Activated T-cell treated with anti-CD3 and anti-CD28 coated beads, Interleukin-2, amount 50 U/mL, for 48 hours (primary cell): ENCODE measurements around the gene LYAR.

Source experiments
- DNase-seq, 2 experiments: peaks; one replicate each; pipeline ENCODE4 v3.0.0-alpha.2; 2020

LYAR gene

GRCh38 chr4:4289941-4290850 is at the start of gene LYAR, which contains the start of gene ZBTB49:
TSS of gene LYAR (minus strand) at chr4:4290154. CDS start at chr4:4283742, 6,412 bp downstream.
TSS of gene ZBTB49 (plus strand) at chr4:4290251. CDS start at chr4:4299946, 9,695 bp downstream.
- DNase-seq: peak; percentile 98

DNA sequence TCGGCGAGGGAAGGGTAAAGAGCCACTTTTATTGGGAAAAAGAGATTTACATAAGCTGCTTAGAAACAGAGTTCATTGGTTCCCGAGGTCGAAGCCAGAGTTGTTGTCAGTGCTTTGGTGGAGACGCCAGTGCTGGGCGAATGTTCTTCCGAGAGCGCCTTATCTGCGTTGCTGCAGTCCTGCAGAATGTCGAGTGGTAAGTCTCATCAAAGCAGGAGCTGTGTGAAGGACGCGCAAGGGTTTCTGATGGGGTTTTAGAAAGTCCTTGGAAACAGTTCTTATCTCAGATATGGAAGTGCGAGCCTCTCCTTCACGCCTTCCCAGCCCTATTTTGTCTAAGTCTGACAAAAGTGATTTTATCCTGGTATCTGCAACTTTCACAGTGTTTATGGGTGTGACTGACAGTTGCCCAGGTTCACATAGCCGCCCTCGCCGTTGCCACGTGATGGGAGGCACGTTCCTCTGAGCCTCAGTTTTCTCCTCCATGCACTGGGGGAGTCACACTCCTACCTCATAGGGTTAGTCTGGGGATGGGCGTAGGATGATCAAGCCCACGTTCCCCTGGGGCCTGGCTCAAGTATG is 49.6 kb upstream of the LYAR start:
- DNase-seq: no peak

DNA sequence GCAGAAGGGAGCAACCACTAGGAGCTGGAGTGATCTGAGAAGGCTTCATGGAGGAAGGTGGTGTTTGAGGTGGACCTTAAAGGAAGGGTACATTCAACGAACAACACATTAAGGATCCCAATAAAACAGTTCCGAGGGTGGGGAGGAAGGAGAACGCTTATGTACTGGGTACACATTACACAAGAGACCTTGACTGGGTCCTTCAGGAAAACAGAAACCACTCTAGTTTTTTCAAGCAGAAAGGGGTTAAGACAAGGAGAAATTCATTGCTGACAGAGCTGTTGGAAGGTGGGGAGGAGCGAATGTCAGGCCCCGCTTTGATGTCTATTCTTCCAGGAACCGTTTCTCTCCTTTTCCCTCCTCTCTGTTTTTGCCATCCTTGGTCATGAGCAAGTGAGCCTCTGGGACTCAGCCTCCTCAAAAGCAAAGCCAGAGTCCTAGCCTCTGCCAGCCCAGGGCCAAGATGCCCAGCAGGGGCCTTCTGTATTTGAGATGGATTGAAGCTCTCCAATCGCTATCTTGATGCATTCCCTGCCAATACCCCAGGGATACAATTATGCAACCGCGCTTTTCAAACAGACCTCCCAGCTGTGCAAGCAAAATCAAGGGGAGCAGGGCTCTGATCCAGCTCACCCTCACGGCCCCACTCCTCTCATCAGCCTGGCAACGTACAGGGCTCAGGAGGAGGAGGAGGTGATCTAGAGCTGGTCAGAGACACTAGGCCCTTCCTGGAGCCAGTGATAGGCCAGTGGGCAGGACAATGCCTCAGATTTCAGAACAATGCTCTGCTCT is 48.5 kb upstream of the LYAR start:
- no peak for DNase-seq

- DNase-seq: peak; percentile 78 to 80
Observed at GRCh38 chr4:4334798-4335520, 45.0 kb upstream of the LYAR start.

GRCh38 chr4:4333265-4333706 is 43.3 kb upstream of the LYAR start:
- DNase-seq: no peak

DNA sequence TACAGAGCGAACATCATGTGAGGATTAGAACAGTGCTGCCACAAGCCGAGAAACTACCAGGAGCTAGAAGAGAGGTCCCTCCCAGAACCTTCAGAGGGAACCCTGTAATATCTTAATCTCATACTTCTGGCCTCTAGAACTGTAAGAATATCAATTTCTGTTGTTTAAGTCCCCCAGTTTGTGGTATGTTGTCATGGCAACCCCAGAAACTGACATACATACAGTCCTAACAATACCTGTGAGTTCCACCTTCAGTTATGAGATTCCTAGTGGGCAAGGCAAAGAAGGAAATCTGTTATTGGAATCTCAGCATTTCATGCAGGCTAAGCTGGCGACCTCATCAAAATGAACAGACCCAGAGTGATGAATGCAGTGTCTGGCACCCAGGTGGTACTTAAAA is 42.6 kb upstream of the LYAR start:
- DNase-seq: no peak

DNA sequence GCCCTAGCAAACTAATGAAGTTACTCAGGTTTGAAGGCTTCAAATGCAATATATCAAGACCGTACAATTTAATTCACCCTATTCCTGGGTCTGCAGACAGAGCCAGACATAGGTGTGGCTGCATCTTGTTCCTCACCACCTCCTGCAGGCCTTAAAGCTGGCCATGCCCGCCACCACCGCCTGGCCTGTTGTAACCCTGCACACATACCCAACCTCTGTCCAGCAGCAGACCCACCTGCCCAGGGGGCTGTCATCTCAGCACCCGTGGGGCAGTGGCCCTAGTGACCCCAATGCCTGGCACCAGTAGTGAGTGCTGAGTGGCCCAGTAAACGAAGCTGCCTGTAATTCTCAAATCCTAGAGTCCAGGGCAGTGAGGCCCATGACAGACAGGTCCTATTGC is 40.8 kb upstream of the LYAR start:
- DNase-seq: no peak

DNA sequence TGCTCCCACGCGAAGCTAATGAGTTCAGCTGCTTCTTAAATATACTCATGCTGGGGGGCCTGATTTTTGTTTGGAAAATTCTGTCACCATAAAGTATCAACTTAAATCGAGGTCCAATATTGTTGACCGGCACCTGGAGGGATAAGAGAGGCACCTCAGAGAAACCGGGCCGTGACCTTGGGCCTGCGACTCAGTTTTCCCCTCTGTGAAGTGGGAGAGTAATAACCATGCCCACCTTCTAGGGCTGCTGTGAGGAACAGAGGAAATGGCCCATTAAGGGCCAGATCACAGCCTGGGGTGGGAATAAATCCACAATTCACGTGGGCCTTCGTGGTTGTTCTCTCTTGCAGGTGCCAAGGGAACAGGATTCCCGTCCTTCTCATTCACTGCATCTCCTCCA is 39.5 kb upstream of the LYAR start:
- DNase-seq: no peak

- DNase-seq: no peak
Observed at GRCh38 chr4:4328840-4329239, 38.9 kb upstream of the LYAR start.

DNA sequence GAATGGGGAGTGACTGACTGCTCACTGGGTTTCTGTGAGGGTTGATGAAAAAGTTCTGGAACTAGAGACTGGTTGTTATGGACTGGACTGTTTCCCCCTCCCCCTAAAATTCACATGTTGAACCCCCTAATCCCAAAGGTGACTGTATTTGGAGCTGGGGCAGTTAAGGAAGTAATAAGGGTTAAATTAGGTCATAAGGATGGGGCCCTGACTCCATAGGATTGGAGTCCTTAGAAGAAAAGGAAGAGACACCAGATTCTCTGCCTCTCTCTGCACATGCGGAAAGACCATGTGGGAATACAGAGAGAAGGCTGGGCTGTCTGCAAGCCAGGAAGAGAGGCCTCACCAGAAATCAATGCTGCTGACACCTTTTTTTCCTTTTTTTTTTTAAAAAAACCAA is 38.3 kb upstream of the LYAR start:
- DNase-seq: no peak

DNA sequence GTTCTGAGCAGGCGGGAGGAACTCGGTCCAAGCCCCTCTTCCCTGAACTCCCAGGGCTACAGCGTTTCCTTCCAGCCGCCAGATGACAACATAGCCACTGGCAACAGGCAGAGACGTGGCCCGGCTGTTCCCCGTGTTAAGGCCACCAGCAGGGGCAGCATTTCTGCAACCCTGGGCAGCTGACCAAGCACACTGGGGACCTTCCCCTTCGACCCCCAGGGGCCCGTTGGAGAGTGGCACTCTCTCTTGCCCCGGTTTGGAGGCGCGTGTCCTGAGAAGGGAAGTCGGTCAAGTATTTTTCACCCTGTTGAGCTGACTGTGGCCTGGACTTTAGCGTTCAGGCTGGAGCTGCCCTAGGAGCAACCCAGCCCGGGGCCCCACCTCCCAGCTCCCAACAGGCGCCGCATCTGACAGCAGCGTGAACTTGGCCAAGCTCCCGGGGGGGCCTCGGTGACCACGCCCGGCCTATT is 37.7 kb upstream of the LYAR start:
- peak; percentile 20 to 25 for DNase-seq

DNA sequence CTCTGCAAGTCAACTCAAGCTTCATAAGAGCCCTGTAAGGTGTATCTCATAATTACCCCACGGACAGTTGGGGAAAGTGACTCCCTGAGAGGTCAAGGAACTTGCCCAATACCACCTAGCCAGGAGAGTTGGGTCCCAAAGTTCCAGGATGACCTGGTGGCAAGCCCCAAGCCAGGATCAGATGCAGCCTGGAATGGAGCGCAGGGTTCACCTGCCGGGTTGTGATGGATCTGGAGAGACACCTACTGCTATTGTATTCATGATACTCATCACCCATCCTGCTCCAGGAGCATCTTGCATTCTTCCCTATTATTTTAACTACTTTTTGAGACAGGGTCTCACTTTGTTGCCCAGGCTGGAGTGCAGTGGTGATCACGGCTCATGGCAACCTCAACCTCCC is 36.2 kb upstream of the LYAR start:
- DNase-seq: no peak

DNA sequence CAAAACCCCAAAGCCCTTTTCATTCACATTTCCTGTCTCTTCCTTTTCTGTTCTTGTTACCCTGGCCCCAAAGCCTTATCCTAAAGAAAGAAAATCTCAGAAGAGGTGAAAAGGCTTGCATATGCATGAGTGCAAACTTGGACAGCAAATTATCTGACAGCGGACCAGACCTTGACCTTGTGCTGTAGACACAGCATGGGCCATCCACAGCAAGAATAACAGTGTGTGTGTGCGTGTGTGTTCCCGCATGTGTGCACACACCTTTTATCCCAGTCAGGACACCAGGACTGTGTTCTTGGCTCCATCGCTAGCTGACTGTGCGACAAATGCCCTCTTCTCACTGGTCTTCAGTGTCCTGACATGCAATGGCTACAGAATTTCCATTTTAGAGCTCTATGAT is 35.4 kb upstream of the LYAR start:
- DNase-seq: no peak

- no peak for DNase-seq
Observed at GRCh38 chr4:4323705-4324534, 34.0 kb upstream of the LYAR start.

GRCh38 chr4:4321951-4322688 is 32.2 kb upstream of the LYAR start:
- DNase-seq: no peak

GRCh38 chr4:4320951-4321714 is 31.2 kb upstream of the LYAR start:
- DNase-seq: no peak

DNA sequence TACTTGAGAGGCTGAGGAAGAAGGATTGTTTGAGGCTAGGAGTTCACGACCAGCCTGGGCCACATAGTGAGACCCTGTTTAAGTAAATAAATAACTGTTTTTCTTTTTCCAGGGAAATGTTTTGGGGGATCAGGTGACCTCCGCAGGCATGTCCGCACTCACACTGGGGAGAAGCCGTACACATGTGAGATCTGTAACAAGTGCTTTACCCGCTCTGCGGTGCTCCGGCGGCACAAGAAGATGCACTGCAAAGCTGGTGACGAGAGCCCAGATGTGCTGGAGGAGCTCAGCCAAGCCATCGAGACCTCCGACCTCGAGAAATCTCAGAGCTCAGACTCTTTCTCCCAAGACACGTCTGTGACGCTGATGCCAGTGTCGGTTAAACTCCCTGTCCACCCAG is 30.6 kb upstream of the LYAR start:
- no peak for DNase-seq

DNA sequence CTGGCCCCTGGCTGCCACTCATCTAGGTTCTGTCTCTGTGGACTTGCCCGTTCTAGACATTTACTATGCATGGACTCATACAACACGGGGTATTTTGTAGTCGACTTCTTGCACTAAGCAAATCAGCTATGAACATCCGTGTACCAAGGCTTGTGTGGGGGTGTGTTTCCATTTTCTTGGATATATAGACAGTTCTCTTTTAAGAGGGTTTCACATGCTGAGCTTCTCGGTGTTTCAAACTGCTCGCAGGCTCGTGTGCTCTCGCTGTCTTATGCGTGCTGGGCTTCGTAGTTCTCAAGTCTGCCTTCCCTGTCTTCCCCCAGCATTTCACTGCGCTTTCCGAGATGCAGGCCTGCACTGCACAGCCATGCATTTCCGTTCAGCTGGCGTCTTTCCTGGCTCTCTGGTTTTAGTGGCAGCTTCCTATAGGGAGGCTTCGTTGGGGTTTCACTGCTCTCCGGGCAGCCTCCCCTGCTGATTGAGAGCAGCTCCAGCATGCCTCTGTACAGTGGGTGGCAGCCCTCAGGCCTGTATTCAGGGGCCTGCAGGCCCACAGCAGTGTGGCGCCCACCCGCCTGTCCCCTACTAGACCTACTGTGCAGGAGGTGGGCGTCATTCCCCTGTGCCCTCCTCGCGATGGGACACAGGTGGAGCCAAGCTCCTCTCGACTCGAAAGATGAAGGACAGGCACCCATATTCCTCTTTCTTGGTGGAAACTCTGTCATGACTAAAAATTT is 27.7 kb upstream of the LYAR start:
- DNase-seq: no peak

DNA sequence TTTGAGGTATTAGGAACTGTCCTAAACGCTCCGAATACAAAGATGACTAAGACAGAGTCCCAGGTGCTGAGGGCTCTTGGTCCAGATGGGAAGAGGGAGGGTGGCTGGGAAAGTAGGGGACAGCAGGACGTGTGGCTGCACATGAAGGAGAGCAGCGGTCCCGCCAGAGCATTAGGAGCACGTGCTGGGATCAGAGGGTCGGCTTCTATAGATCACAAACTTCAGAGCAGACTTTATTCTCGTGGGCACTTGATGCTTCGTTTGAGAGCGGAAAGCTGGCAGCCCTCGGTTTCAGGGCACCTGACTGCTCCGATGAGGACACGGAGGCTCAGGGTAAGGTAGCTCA is 26.2 kb upstream of the LYAR start:
- no peak for DNase-seq
